Smooth muscle cell (in vitro differentiated cells): ENCODE measurements around the gene ANO1. TPM values are rescaled to one million over a fixed set of nuclear protein-coding genes. Genes with fewer than 3 reads are reported as not detected.

ENCODE experiments used
- DNase-seq: peaks from one replicate; lab custom pipeline; 2025; ENCODE audit not compliant: unreplicated experiment; lab: John Stamatoyannopoulos, UW
- H2AFZ ChIP-seq: fragments of 200-600 bp; sonication (generic); 2 replicates; pipeline ENCODE4 v1.6.0; 2016; ENCODE audit warnings: antibody characterized with exemption, low read depth, mild to moderate bottlenecking
- H3F3A ChIP-seq: fragments of 200-600 bp; sonication (generic); 2 replicates; pipeline ENCODE4 v1.6.0; 2017; ENCODE audit warnings: antibody characterized with exemption, low read depth
- H3K27ac ChIP-seq: fragments of 200-600 bp; sonication (generic); 2 replicates; pipeline ENCODE4 v1.5.1; 2016; ENCODE audit warnings: low read depth, mild to moderate bottlenecking
- H3K27me3 ChIP-seq: fragments of 200-600 bp; sonication (generic); 2 replicates; pipeline ENCODE4 v1.6.1; 2016; ENCODE audit warnings: low read depth, mild to moderate bottlenecking
- H3K36me3 ChIP-seq: fragments of 200-600 bp; sonication (generic); 2 replicates; pipeline ENCODE4 v1.5.1; 2016; ENCODE audit warnings: low read depth
- H3K4me1 ChIP-seq: fragments of 200-600 bp; sonication (generic); 2 replicates; pipeline ENCODE4 v1.5.1; 2016; ENCODE audit warnings: low read depth
- H3K4me2 ChIP-seq: fragments of 200-600 bp; sonication (generic); 2 replicates; pipeline ENCODE4 v1.6.0; 2016; ENCODE audit warnings: mild to moderate bottlenecking
- H3K4me3 ChIP-seq: fragments of 200-600 bp; sonication (generic); 2 replicates; pipeline ENCODE4 v1.5.1; 2016; ENCODE audit warnings: mild to moderate bottlenecking
- H3K79me2 ChIP-seq: fragments of 200-600 bp; sonication (generic); 2 replicates; pipeline ENCODE4 v1.6.0; 2016; ENCODE audit warnings: low read depth, mild to moderate bottlenecking
- H3K9ac ChIP-seq: fragments of 200-600 bp; sonication (generic); 2 replicates; pipeline ENCODE4 v1.6.0; 2016; ENCODE audit warnings: low read depth
- H3K9me3 ChIP-seq: fragments of 200-600 bp; sonication (generic); replicated peaks from 2 replicates; pipeline ENCODE4 v1.5.1; 2016; ENCODE audit warnings: low read depth
- H4K20me1 ChIP-seq: fragments of 200-600 bp; sonication (generic); 2 replicates; pipeline ENCODE4 v1.6.0; 2016; ENCODE audit warnings: low read depth
- CTCF ChIP-seq: fragments of 200-600 bp; sonication (generic); IDR thresholded peaks from 2 replicates; pipeline ENCODE4 v1.5.1; 2017; ENCODE audit warnings: borderline replicate concordance, mild to moderate bottlenecking, antibody characterized with exemption; ENCODE audit not compliant: insufficient read depth, poor library complexity, severe bottlenecking
- whole genome bisulfite sequencing: methylation state at CpG from one replicate; pipeline ENCODE4 v1.1.7; 2016; ENCODE audit warnings: low lambda C conversion rate; 5-methylcytosine and 5-hydroxymethylcytosine counted together
- polyA plus RNA-seq: library from polyadenylated mRNA; unstranded; fragments of >200 nt; fragmentation: Nextera tagmentation; extraction: Ambion mirVana; gene quantifications from 2 replicates; pipeline ENCODE4 v1.2.1, GENCODE V29; 2016
- total RNA-seq: library from RNA; depleted of rRNA; stranded (reverse); fragments of >200 nt; gene quantifications from 2 replicates; pipeline ENCODE4 v1.2.3, GENCODE V29; 2014

The ANO1 gene
- total and polyA plus RNA-seq, 2 experiments from 2014 or later: 93.4 to 133 TPM

GRCh38 chr11:70204466-70204799, 126.3 kb downstream of the ANO1 start:
- Histone ChIP-seq H3K79me2 (peaks cover 21% of the 10 kb centered on the region), H3K4me2 (peak overlapping the region; percentile 88), H3K27me3 (no peaks in the 10 kb centered on the region), H3F3A (peaks cover 4% of the 10 kb centered on the region), H4K20me1 (peaks cover 51% of the 10 kb centered on the region), H3K36me3 (no peaks in the 10 kb centered on the region), H2AFZ (no peak overlapping the region), H3K9me3 (no peaks in the 10 kb centered on the region), H3K4me3 (peak overlapping the region; percentile 93), H3K9ac (peak overlapping the region; percentile 94), H3K27ac (peak overlapping the region; percentile 96), H3K4me1 (peaks cover 8% of the 10 kb centered on the region)
- TF ChIP-seq CTCF: no peak
- 29% methylated on average over 4 of the region's 4 CpGs for WGBS
- DNase-seq: no peak

GRCh38 chr11:70205049-70205725, 127.1 kb downstream of the ANO1 start:
- WGBS: 81% methylated on average over 12 of the region's 12 CpGs
- peaks cover 52% of the 10 kb centered on the region for H4K20me1 ChIP-seq
- H3F3A ChIP-seq: peaks cover 4% of the 10 kb centered on the region
- TF ChIP-seq CTCF: no peak
- H3K27me3 ChIP-seq: no peaks in the 10 kb centered on the region
- H3K27ac ChIP-seq: peak overlapping the region; percentile 96
- H3K36me3 ChIP-seq: no peaks in the 10 kb centered on the region
- H3K4me1 ChIP-seq: peaks cover 8% of the 10 kb centered on the region
- peak overlapping the region; percentile 93 for H3K4me3 ChIP-seq
- H3K9me3 ChIP-seq: no peaks in the 10 kb centered on the region
- peaks cover 21% of the 10 kb centered on the region for H3K79me2 ChIP-seq
- no peak for DNase-seq
- no peak overlapping the region for H2AFZ ChIP-seq
- peak overlapping the region; percentile 94 for H3K9ac ChIP-seq
- H3K4me2 ChIP-seq: peak overlapping the region; percentile 88

GRCh38 chr11:70205766-70206165, 127.6 kb downstream of the ANO1 start:
- H3K4me2 ChIP-seq: no peak overlapping the region
- peaks cover 8% of the 10 kb centered on the region for H3K4me1 ChIP-seq
- no peak for DNase-seq
- H3F3A ChIP-seq: peaks cover 4% of the 10 kb centered on the region
- 89% methylated on average over 7 of the region's 7 CpGs for WGBS
- H2AFZ ChIP-seq: no peak overlapping the region
- H3K79me2 ChIP-seq: peaks cover 21% of the 10 kb centered on the region
- H3K9ac ChIP-seq: no peak overlapping the region
- H4K20me1 ChIP-seq: peaks cover 52% of the 10 kb centered on the region
- H3K36me3 ChIP-seq: no peaks in the 10 kb centered on the region
- H3K27me3 ChIP-seq: no peaks in the 10 kb centered on the region
- no peak for TF ChIP-seq CTCF
- H3K27ac ChIP-seq: no peak overlapping the region
- no peak overlapping the region for H3K4me3 ChIP-seq
- H3K9me3 ChIP-seq: no peaks in the 10 kb centered on the region
